Eye (tissue), 1 donor: ENCODE measurements around the gene KIAA0232.
A peak's percentile ranks its signal among the peaks of the same experiment; 100 is the strongest.
"Not testable (repeated sequence)": the region's sequence is repeated elsewhere in the genome, so short reads cannot be mapped to it uniquely, and the experiment has no call there.

Experiments
- DNase-seq: peaks from one replicate; pipeline ENCODE4 v3.0.0-alpha.2; 2015

The KIAA0232 gene

GRCh38 chr4:6907658-6908191 is 125.2 kb downstream of the KIAA0232 start:
- DNase-seq: peak; percentile 65

- DNase-seq: peak; percentile 28
These were observed 126.0 kb downstream of the KIAA0232 start for GRCh38 chr4:6908432-6909112.

GRCh38 chr4:6909113-6909969 is 126.8 kb downstream of the KIAA0232 start, which contains the start of gene TBC1D14:
TSS of gene TBC1D14 (plus strand) at chr4:6909826. CDS start at chr4:6923390, 13,564 bp downstream.
- DNase-seq: peak; percentile 97

- DNase-seq: no peak
These were observed 127.4 kb downstream of the KIAA0232 start for GRCh38 chr4:6909970-6910339.

GRCh38 chr4:6910340-6910959 is 127.9 kb downstream of the KIAA0232 start:
- DNase-seq: peak; percentile 56

- no peak for DNase-seq
These were observed 128.7 kb downstream of the KIAA0232 start for GRCh38 chr4:6910960-6911874.

GRCh38 chr4:6911917-6912316 is 129.4 kb downstream of the KIAA0232 start:
- not testable (repeated sequence) for DNase-seq

- no peak for DNase-seq
These were observed 129.9 kb downstream of the KIAA0232 start for GRCh38 chr4:6912441-6912840.

- DNase-seq: no peak
These were observed 130.9 kb downstream of the KIAA0232 start for GRCh38 chr4:6913350-6913905.

GRCh38 chr4:6914448-6914847 is 131.9 kb downstream of the KIAA0232 start:
- no peak for DNase-seq

- DNase-seq: no peak
These were observed 132.8 kb downstream of the KIAA0232 start for GRCh38 chr4:6915041-6916005.

GRCh38 chr4:6916069-6916586 is 133.6 kb downstream of the KIAA0232 start:
- no peak for DNase-seq

- no peak for DNase-seq
These were observed 134.3 kb downstream of the KIAA0232 start for GRCh38 chr4:6916587-6917460.

- peak; percentile 47 for DNase-seq
These were observed 135.1 kb downstream of the KIAA0232 start for GRCh38 chr4:6917461-6918271.

- no peak for DNase-seq
These were observed 135.8 kb downstream of the KIAA0232 start for GRCh38 chr4:6918338-6918737.

GRCh38 chr4:6920171-6920570 is 137.6 kb downstream of the KIAA0232 start:
- no peak for DNase-seq

GRCh38 chr4:6923507-6923906 is 141.0 kb downstream of the KIAA0232 start:
- no peak for DNase-seq

GRCh38 chr4:6924361-6924779 is 141.8 kb downstream of the KIAA0232 start:
- no peak for DNase-seq
